Tibial nerve (tissue), 4 donors: ENCODE results near the gene TMEM63C. TPM values are rescaled to one million over a fixed set of nuclear protein-coding genes. Genes with fewer than 3 reads are reported as not detected.
A peak's percentile ranks its signal among the peaks of the same experiment; 100 is the strongest.

ENCODE experiments used
- DNase-seq, 2 donors: peaks; one replicate each; pipeline ENCODE4 v3.0.0-alpha.2; 2019; ENCODE audit warnings: low spot score in 2 of 2
- H3K27ac ChIP-seq, 4 donors: fragments of 200-600 bp; sonication (generic) in 3 of 4; one replicate each; pipeline ENCODE4 v1.5.1; 2017 to 2019; ENCODE audit warnings: mild to moderate bottlenecking in 1 of 4
- H3K27me3 ChIP-seq, 2 donors: fragments of 200-600 bp; sonication (generic) in 1 of 2; one replicate each; pipeline versions ENCODE4 v1.5.1 to v1.6.0; 2017 to 2019
- H3K36me3 ChIP-seq, 3 donors: fragments of 200-600 bp; sonication (generic); one replicate each; pipeline ENCODE4 v1.5.1; 2018 to 2019
- H3K4me1 ChIP-seq, 4 donors: fragments of 200-600 bp; sonication (generic) in 3 of 4; one replicate each; pipeline ENCODE4 v1.5.1; 2017 to 2019
- H3K4me3 ChIP-seq, 4 donors: fragments of 200-600 bp; sonication (generic) in 3 of 4; one replicate each; pipeline ENCODE4 v1.5.1; 2017 to 2019; ENCODE audit warnings: mild to moderate bottlenecking in 1 of 4, moderate library complexity in 1 of 4
- H3K9me3 ChIP-seq, 4 donors: fragments of 200-600 bp; sonication (generic) in 3 of 4; one replicate each; pipeline ENCODE4 v1.5.1; 2017 to 2019
- EP300 ChIP-seq, 2 donors: sonication (generic); formaldehyde crosslinking; IDR thresholded peaks; one replicate each; pipeline ENCODE4 v1.6.1; 2017; ENCODE audit warnings: antibody characterized with exemption in 2 of 2, mild to moderate bottlenecking in 1 of 2
- POLR2A ChIP-seq, 2 donors: fragments of 450-650 bp; IDR thresholded peaks; one replicate each; pipeline ENCODE4 v1.6.1; 2017; ENCODE audit warnings: antibody characterized with exemption in 2 of 2, mild to moderate bottlenecking in 2 of 2, moderate library complexity in 2 of 2
- WGBS, 2 donors: methylation state at CpG; one replicate each; pipeline ENCODE4 v1.1.5; 2018; 5-methylcytosine and 5-hydroxymethylcytosine counted together
- total RNA-seq, 4 donors: library from RNA; depleted of rRNA; stranded (reverse); fragments of >200 nt; gene quantifications; one replicate each; pipeline ENCODE4 v1.1.0, GENCODE V29; 2016
- TF ChIP-seq, protein P1 (sequence below), 5 experiments: fragments of 200-600 bp in 3 of 5; fragments of 450-650 bp in 2 of 5; sonication (generic) in 3 of 5; IDR thresholded peaks; one replicate each; pipeline ENCODE4 v1.5.1; 2016 to 2019; ENCODE audit warnings: antibody characterized with exemption in 5 of 5, mild to moderate bottlenecking in 3 of 5, moderate library complexity in 2 of 5

Gene TMEM63C
- total RNA-seq, 4 donors from 2014 or later, result not detected

DNA sequence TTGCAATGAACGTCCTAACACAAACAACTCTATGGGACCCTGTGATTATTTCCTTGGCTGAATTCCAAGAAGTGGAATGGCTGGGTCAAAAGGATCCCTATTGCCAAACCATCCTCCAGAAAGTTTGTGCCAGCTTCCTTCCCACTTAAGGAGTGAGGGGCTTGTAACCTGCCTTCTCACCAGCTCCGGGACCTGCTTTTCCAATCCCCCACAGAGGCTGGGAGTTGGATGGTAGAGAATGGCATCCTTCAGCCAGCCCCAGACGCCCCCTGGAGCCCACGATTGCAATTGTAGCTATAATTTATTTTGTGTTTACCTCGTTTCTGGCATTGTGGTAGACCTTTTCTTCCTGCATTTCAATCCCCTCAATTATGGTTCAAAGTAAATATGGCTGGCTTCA lies 30.4 kb upstream of the TMEM63C start:
- 2 to 6% methylated on average over 5 of the region's 5 CpGs for WGBS, 2 donors
- DNase-seq, result no peak
- TF ChIP-seq, protein P1, sequence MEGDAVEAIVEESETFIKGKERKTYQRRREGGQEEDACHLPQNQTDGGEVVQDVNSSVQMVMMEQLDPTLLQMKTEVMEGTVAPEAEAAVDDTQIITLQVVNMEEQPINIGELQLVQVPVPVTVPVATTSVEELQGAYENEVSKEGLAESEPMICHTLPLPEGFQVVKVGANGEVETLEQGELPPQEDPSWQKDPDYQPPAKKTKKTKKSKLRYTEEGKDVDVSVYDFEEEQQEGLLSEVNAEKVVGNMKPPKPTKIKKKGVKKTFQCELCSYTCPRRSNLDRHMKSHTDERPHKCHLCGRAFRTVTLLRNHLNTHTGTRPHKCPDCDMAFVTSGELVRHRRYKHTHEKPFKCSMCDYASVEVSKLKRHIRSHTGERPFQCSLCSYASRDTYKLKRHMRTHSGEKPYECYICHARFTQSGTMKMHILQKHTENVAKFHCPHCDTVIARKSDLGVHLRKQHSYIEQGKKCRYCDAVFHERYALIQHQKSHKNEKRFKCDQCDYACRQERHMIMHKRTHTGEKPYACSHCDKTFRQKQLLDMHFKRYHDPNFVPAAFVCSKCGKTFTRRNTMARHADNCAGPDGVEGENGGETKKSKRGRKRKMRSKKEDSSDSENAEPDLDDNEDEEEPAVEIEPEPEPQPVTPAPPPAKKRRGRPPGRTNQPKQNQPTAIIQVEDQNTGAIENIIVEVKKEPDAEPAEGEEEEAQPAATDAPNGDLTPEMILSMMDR (IDR thresholded peaks at IDR 0.05), result peak in 1 of 5 experiments; percentile 34
- no peak for TF ChIP-seq POLR2A (IDR thresholded peaks at IDR 0.05)

DNA sequence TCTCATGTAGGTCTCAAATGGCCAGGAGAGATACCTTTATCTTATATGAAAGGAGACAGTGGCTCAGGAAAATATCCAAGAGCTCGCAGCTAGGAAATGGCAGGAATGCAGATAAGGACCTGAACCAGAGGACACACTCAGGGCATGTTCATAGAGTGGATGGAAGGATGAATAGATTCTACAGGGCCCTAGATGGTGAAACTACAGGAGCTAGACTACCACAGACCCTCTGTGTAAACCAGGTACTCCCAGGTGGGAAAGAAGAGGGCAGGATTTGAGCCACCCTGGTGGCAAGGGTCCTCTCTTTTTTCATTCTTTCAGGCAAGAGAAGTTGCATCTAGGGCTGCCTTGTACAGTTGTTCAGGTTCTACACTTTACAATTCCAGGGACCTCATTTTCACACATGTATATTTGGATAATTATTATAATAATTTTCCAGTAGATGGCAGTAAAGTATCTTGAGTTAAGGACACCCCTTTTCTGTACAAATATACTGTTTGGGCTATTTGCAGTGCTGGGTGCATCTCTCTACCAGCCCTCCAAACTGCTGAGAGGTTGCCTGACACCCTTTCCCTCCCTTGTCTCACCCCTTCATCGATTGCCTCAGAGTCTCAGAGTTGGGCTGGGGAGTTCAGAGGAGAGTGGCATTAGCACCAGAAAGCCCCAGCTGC lies 29.5 kb upstream of the TMEM63C start:
- Histone ChIP-seq H3K27ac (no peak overlapping the region), H3K4me3 (no peak overlapping the region), H3K4me1 (no peaks in the 10 kb centered on the region), H3K9me3 (peaks cover 0 to 4% (median 0%) of the 10 kb centered on the region in 4 donors), H3K36me3 (no peaks in the 10 kb centered on the region), H3K27me3 (peaks cover 0 to 50% of the 10 kb centered on the region in 2 donors)
- 36 to 60% methylated on average over 2 of the region's 2 CpGs for WGBS, 2 donors
- TF ChIP-seq POLR2A (IDR thresholded peaks at IDR 0.05), result no peak
- TF ChIP-seq EP300 (IDR thresholded peaks at IDR 0.05), result no peak
- TF ChIP-seq, protein P1 (IDR thresholded peaks at IDR 0.05), result no peak
- DNase-seq, result no peak

More for the DNA sequence above, 30.4 kb upstream of the TMEM63C start:
- no peak overlapping the region for H3K4me3 ChIP-seq
- peaks cover 0 to 50% of the 10 kb centered on the region in 2 donors for H3K27me3 ChIP-seq
- peaks cover 0 to 4% (median 0%) of the 10 kb centered on the region in 4 donors for H3K9me3 ChIP-seq
- H3K27ac ChIP-seq, result no peak overlapping the region
- H3K4me1 ChIP-seq, result no peaks in the 10 kb centered on the region
- no peaks in the 10 kb centered on the region for H3K36me3 ChIP-seq

DNA sequence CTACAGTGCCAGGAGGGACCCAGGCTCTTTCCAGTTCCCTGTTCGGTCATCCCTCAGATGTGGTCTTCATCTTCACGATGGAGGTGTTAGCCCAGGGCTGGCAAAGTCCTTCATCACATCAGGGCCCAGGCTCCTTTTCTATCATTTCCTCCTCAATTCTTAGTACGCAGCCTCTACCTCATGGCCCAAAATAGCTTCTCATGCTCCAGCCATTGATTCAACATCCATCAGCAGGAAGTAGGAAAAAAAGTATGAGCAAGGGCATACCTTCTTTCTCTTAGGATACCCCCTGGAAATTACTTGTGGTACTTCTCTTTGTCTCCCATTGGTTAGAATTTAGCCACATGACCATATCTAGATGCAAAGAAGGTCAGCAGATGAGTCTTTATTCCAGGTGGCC lies 27.8 kb upstream of the TMEM63C start:
- H3K36me3 ChIP-seq, result no peaks in the 10 kb centered on the region
- no peak for DNase-seq
- H3K27me3 ChIP-seq, result peaks cover 0 to 57% of the 10 kb centered on the region in 2 donors
- H3K27ac ChIP-seq, result no peak overlapping the region
- H3K9me3 ChIP-seq, result no peaks in the 10 kb centered on the region
- H3K4me3 ChIP-seq, result no peak overlapping the region
- H3K4me1 ChIP-seq, result peaks cover 0 to 11% (median 0%) of the 10 kb centered on the region in 4 donors
- 95 to 96% methylated on average over 3 of the region's 3 CpGs for WGBS, 2 donors
- TF ChIP-seq EP300 (IDR thresholded peaks at IDR 0.05) (no peak), POLR2A (IDR thresholded peaks at IDR 0.05) (no peak)
- TF ChIP-seq, protein P1 (IDR thresholded peaks at IDR 0.05), result no peak

DNA sequence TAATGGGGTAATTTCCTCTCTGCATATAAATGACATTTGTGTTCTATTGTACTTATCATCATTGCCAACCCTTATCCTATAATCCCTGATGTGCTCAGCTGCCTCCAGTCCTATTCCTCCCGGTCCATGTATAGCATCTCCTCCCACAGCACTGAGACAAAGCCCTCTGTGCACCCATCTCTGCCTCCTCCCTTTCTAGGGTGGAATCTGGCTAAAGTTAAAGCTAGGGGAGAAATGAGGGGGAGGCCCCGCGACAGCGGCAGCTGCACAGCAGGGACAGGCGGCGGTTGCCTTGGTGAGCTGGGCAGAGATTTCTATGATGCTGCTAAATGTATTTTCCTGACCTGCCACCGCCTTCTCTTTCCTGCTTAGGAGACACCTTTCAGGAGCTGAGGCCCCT lies 27.2 kb upstream of the TMEM63C start:
- no peak overlapping the region for H3K4me3 ChIP-seq
- no peak for TF ChIP-seq POLR2A (IDR thresholded peaks at IDR 0.05)
- TF ChIP-seq, protein P1 (IDR thresholded peaks at IDR 0.05), result no peak
- TF ChIP-seq EP300 (IDR thresholded peaks at IDR 0.05), result no peak
- peaks cover 0 to 11% (median 0%) of the 10 kb centered on the region in 4 donors for H3K4me1 ChIP-seq
- H3K9me3 ChIP-seq, result no peaks in the 10 kb centered on the region
- DNase-seq, result no peak
- H3K36me3 ChIP-seq, result no peaks in the 10 kb centered on the region
- no peak overlapping the region for H3K27ac ChIP-seq
- WGBS, 2 donors, result 25 to 32% methylated on average over 7 of the region's 7 CpGs
- H3K27me3 ChIP-seq, result peaks cover 0 to 61% of the 10 kb centered on the region in 2 donors

DNA sequence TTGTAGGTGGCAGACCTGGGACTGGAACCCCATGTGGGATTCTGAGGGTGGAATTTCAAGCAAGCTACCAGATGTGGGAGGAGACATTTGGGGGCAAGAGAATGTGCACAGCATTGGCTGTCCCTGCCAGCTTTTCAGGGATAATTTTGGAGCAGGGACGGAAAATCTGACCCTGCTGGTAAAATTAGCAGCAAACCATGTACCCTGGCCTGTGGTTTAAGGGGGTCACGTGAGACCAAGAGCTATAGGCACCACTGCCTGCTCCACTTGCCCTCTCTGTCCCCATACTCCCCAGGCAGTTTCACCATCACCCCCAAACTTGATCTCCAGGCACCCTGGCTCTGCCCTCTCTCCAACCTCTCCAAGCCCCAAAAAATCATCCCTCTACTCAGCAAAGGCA lies 26.5 kb upstream of the TMEM63C start:
- WGBS, 2 donors, result 56 to 63% methylated on average over 2 of the region's 2 CpGs
- no peak overlapping the region for H3K4me3 ChIP-seq
- TF ChIP-seq POLR2A (IDR thresholded peaks at IDR 0.05) (no peak), EP300 (IDR thresholded peaks at IDR 0.05) (no peak)
- TF ChIP-seq, protein P1 (IDR thresholded peaks at IDR 0.05), result no peak
- H3K27ac ChIP-seq, result no peak overlapping the region
- H3K27me3 ChIP-seq, result peaks cover 0 to 61% of the 10 kb centered on the region in 2 donors
- H3K36me3 ChIP-seq, result no peaks in the 10 kb centered on the region
- no peaks in the 10 kb centered on the region for H3K9me3 ChIP-seq
- DNase-seq, result no peak
- peaks cover 0 to 11% (median 0%) of the 10 kb centered on the region in 4 donors for H3K4me1 ChIP-seq
